ENCODE data around the gene OR10AD1. TPM values are rescaled to one million over a fixed set of nuclear protein-coding genes. Genes with fewer than 3 reads are reported as not detected.

The OR10AD1 gene
- total and polyA plus RNA-seq, 9 of the 15 experiments (the other 6 are each of a cell fraction or from before 2014, with no cell fraction given) = not detected

DNA sequence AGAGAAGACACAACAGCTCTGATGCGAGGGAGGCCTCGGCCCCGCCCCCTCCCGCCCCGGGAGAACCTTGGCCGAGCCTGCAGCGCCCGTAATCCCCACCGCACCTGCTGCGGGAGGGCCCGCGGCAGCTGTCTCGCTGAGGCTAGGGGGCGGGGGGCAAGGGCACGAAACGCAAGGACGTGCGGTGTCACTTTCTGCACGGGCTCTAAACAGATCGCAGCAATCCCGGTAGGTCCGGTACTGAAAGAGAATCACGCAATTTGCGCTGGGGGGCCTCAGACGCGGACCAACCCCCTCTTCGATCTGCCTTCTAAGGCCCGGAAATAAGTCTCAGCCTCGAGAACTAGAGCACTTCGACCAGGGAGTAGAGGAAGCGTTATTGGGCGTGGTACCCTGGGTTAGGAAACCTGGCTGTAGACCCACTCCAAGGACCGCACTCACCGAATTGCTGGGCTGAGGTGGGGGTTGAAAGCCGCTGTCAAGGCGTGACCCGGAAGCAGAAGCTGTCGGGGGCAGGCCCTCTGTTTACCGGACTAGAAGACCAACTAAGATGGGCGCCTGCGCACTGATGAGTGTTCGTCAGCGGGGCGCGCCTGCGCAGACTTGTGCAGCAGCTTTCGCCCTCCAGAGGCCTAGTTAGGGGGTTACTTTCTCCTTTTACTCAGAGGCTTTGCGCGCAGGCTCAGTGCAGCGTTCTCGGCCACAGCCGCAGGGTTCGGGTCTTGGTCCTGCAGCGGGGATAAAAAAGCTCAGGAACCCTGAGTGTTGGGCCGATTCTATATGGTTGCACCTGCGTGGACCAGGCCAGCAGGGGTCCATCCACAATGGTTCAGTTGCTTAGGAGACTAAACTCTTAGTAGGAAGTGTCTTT, 45.8 kb downstream of the OR10AD1 start, which contains the start of gene ASB8 (continued):
- TF ChIP-seq, protein P1, sequence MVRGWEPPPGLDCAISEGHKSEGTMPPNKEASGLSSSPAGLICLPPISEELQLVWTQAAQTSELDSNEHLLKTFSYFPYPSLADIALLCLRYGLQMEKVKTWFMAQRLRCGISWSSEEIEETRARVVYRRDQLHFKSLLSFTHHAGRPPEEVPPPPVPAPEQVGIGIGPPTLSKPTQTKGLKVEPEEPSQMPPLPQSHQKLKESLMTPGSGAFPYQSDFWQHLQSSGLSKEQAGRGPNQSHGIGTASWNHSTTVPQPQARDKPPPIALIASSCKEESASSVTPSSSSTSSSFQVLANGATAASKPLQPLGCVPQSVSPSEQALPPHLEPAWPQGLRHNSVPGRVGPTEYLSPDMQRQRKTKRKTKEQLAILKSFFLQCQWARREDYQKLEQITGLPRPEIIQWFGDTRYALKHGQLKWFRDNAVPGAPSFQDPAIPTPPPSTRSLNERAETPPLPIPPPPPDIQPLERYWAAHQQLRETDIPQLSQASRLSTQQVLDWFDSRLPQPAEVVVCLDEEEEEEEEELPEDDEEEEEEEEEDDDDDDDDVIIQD (CRISPR knock-in tag; IDR thresholded peaks at IDR 0.05) = no peak
- TF ChIP-seq, protein P2, sequence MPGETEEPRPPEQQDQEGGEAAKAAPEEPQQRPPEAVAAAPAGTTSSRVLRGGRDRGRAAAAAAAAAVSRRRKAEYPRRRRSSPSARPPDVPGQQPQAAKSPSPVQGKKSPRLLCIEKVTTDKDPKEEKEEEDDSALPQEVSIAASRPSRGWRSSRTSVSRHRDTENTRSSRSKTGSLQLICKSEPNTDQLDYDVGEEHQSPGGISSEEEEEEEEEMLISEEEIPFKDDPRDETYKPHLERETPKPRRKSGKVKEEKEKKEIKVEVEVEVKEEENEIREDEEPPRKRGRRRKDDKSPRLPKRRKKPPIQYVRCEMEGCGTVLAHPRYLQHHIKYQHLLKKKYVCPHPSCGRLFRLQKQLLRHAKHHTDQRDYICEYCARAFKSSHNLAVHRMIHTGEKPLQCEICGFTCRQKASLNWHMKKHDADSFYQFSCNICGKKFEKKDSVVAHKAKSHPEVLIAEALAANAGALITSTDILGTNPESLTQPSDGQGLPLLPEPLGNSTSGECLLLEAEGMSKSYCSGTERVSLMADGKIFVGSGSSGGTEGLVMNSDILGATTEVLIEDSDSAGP (CRISPR knock-in tag; IDR thresholded peaks at IDR 0.05) = no peak
- TF ChIP-seq CBFA2T3 (IDR thresholded peaks at IDR 0.05) = no peak
- peak; percentile 61 for TF ChIP-seq C11orf30 (IDR thresholded peaks at IDR 0.05; ENCODE audit: low read depth)
- no peak; the same call in 1 of the 2 replicates for TF ChIP-seq DPF2 (IDR thresholded peaks at IDR 0.05)
- TF ChIP-seq, protein P3, sequence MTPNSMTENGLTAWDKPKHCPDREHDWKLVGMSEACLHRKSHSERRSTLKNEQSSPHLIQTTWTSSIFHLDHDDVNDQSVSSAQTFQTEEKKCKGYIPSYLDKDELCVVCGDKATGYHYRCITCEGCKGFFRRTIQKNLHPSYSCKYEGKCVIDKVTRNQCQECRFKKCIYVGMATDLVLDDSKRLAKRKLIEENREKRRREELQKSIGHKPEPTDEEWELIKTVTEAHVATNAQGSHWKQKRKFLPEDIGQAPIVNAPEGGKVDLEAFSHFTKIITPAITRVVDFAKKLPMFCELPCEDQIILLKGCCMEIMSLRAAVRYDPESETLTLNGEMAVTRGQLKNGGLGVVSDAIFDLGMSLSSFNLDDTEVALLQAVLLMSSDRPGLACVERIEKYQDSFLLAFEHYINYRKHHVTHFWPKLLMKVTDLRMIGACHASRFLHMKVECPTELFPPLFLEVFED (CRISPR knock-in tag; conservative IDR thresholded peaks at IDR 0.05) = 0 out of 2 replicates have a peak, but pooled peaks have one; percentile 38
- peak; percentile 89 for TF ChIP-seq HNRNPLL (IDR thresholded peaks at IDR 0.05; ENCODE audit: low read depth, low read length, poor library complexity, severe bottlenecking)
- TF ChIP-seq ILK (tag; IDR thresholded peaks at IDR 0.05; ENCODE audit: borderline replicate concordance, low read depth) = no peak
- TF ChIP-seq SNIP1 (IDR thresholded peaks at IDR 0.05; ENCODE audit: low read depth) = no peak
- no peak for TF ChIP-seq ARID2 (IDR thresholded peaks at IDR 0.05)
- TF ChIP-seq SIRT6 (IDR thresholded peaks at IDR 0.05; ENCODE audit: low read depth, low read length) = no peak
- TF ChIP-seq ZNF431 (CRISPR knock-in tag; IDR thresholded peaks at IDR 0.05) = no peak
- TF ChIP-seq CCAR2 (IDR thresholded peaks at IDR 0.05; ENCODE audit: low read depth, low read length) = no peak
- no peak for TF ChIP-seq RFX5 (IDR thresholded peaks at IDR 0.05; ENCODE audit: low read depth, low read length)
- no peak for TF ChIP-seq PCBP1 (IDR thresholded peaks at IDR 0.05; ENCODE audit: low read depth, low read length, poor library complexity, severe bottlenecking)

Data from K562 (cell line).